HepG2 (cell line): ENCODE results near the gene CD81. TPM values are rescaled to one million over a fixed set of nuclear protein-coding genes. Genes with fewer than 3 reads are reported as not detected.

ENCODE experiments used
- ATAC-seq: fragments of 200-7000 bp; cut with Tn5 transposase; 3 replicates; pipeline ENCODE4 v1.9.1; 2020; ENCODE audit warnings: mild to moderate bottlenecking, moderate library complexity
- BruUV-seq: library from RNA; stranded (reverse); fragments of 400-500 nt; replicated peaks from 2 replicates; lab custom pipeline; 2021; lab: Mats Ljungman, UMichigan
- CTCF ChIA-PET: fragments of 300-600 bp; formaldehyde crosslinking; extraction: SDS; loops from one replicate; lab custom pipeline; 2021; ENCODE audit warnings: low total read pairs, inconsistent platforms, low intra/inter-chr PET ratio; lab: Yijun Ruan, JAX
- POLR2A ChIA-PET: fragments of 350-600 bp; sonication (Branson Sonifier 250); formaldehyde crosslinking; loops from one replicate; lab custom pipeline; 2020; ENCODE audit warnings: antibody characterized with exemption, inconsistent platforms; lab: Yijun Ruan, JAX
- DNase-seq: peaks from one replicate; pipeline ENCODE4 v3.0.0-alpha.2; 2015; ENCODE audit warnings: low spot score
- FAIRE-seq: peaks from 3 replicates; lab custom pipeline; 2011; peaks lifted over from hg19 to GRCh38; lab: Jason Lieb, UNC
- H2AFZ ChIP-seq: one replicate; pipeline ENCODE4 v1.6.1; 2011; ENCODE audit warnings: low read length, inconsistent platforms
- H3K27ac ChIP-seq: fragments of 300-600 bp; 3 replicates; pipeline ENCODE4 v1.8.0; 2011; ENCODE audit warnings: mixed run types, mild to moderate bottlenecking, mixed read lengths, low read length, inconsistent platforms; ENCODE audit not compliant: insufficient read depth; ENCODE audit errors: extremely low read length
- H3K27me3 ChIP-seq, 2 experiments: fragments of 200-600 bp in 1 of 2; 2 replicates in 1 of 2; 3 replicates in 1 of 2; pipeline versions ENCODE4 v1.6.0 to v1.8.0; 2011; ENCODE audit warnings: low read length in 2 of 2, mild to moderate bottlenecking in 2 of 2, moderate library complexity in 2 of 2, inconsistent platforms in 1 of 2; ENCODE audit not compliant: insufficient read depth in 2 of 2, control insufficient read depth in 1 of 2
- H3K36me3 ChIP-seq, 2 experiments: fragments of 200-600 bp in 1 of 2; replicated peaks in 1 of 2; 2 replicates in 1 of 2; 3 replicates in 1 of 2; pipeline versions ENCODE4 v1.5.1 to v1.8.0; 2011; ENCODE audit warnings: low read length in 2 of 2, inconsistent platforms in 1 of 2; ENCODE audit not compliant: insufficient read depth in 2 of 2, control insufficient read depth in 1 of 2
- H3K4me1 ChIP-seq: 2 replicates; pipeline ENCODE4 v1.5.1; 2012; ENCODE audit warnings: low read length, inconsistent platforms; ENCODE audit not compliant: insufficient read depth
- H3K4me2 ChIP-seq: 2 replicates; pipeline ENCODE4 v1.6.0; 2011; ENCODE audit warnings: low read depth, low read length, inconsistent platforms
- H3K4me3 ChIP-seq, 3 experiments: fragments of 200-600 bp in 1 of 3; sonication (generic), shearing (Covaris generic) in 1 of 3; replicated peaks in 1 of 3; 2 replicates each; pipeline ENCODE4 v1.5.1; 2011 to 2016; ENCODE audit warnings: low read length in 3 of 3, inconsistent platforms in 2 of 3, low read depth in 2 of 3, mild to moderate bottlenecking in 2 of 3, control low read depth in 1 of 3, mixed read lengths in 1 of 3; ENCODE audit not compliant: insufficient read depth in 1 of 3
- H3K79me2 ChIP-seq: one replicate; pipeline ENCODE4 v1.6.1; 2011; ENCODE audit warnings: low read length, inconsistent platforms; ENCODE audit not compliant: insufficient read depth
- H3K9ac ChIP-seq: 2 replicates; pipeline ENCODE4 v1.6.0; 2011; ENCODE audit warnings: mild to moderate bottlenecking, low read depth, low read length, inconsistent platforms; ENCODE audit not compliant: insufficient read depth
- H3K9me3 ChIP-seq: 2 replicates; pipeline ENCODE4 v1.5.1; 2012; ENCODE audit warnings: mild to moderate bottlenecking, low read length
- H4K20me1 ChIP-seq: 2 replicates; pipeline ENCODE4 v1.6.0; 2011; ENCODE audit warnings: inconsistent platforms, mild to moderate bottlenecking, low read length, moderate library complexity; ENCODE audit not compliant: insufficient read depth
- ETV6 ChIP-seq: sonication (generic); formaldehyde crosslinking; conservative IDR thresholded peaks from 2 replicates; pipeline ENCODE4 v1.4.0; 2020; ENCODE audit warnings: missing genetic modification reagents
- HNRNPLL ChIP-seq: fragments of 200-400 bp; formaldehyde crosslinking; IDR thresholded peaks from 2 replicates; pipeline ENCODE4 v1.6.1; 2017; ENCODE audit warnings: mild to moderate bottlenecking, low read depth, low read length; ENCODE audit not compliant: poor library complexity, severe bottlenecking
- MLXIP ChIP-seq: sonication (generic); formaldehyde crosslinking; IDR thresholded peaks from 2 replicates; pipeline ENCODE4 v1.9.0; 2021; ENCODE audit warnings: missing genetic modification reagents, borderline replicate concordance
- PCBP2 ChIP-seq: fragments of 200-400 bp; formaldehyde crosslinking; optimal IDR thresholded peaks from 2 replicates; pipeline ENCODE3; 2018; ENCODE audit warnings: low read length, low read depth; ENCODE audit not compliant: poor library complexity, severe bottlenecking
- RNF219 ChIP-seq: sonication (generic); formaldehyde crosslinking; IDR thresholded peaks from 2 replicates; pipeline ENCODE4 v1.5.0; 2020; ENCODE audit warnings: mild to moderate bottlenecking, missing genetic modification reagents
- SNAPC4 ChIP-seq: sonication (generic); formaldehyde crosslinking; IDR thresholded peaks from 2 replicates; pipeline ENCODE4 v1.4.0; 2020; ENCODE audit warnings: mild to moderate bottlenecking, missing genetic modification reagents
- SOX5 ChIP-seq: IDR thresholded peaks from 2 replicates; pipeline ENCODE4 v1.6.1; 2016; ENCODE audit warnings: borderline replicate concordance
- ZNF124 ChIP-seq: sonication (generic); formaldehyde crosslinking; IDR thresholded peaks from 2 replicates; pipeline ENCODE4 v1.4.0; 2020; ENCODE audit warnings: missing genetic modification reagents
- ZNF513 ChIP-seq: sonication (generic); formaldehyde crosslinking; conservative IDR thresholded peaks from 2 replicates; pipeline ENCODE4 v1.5.0; 2020; ENCODE audit warnings: missing genetic modification reagents
- WGBS: methylation state at CpG from one replicate; pipeline ENCODE4 v1.1.6; 2017; ENCODE audit warnings: low lambda C conversion rate; 5-methylcytosine and 5-hydroxymethylcytosine counted together
- in situ Hi-C: cut with HindIII; loops from 2 replicates; pipeline ENCODE4 v1.10.0; 2017; ENCODE audit warnings: low pct_unique_long_range_greater_than_20kb; ENCODE audit not compliant: extremely low pct_ligation_motif_present
- intact Hi-C: fragments of 100-400 bp; cut with micrococcal nuclease; formaldehyde crosslinking; loops from one replicate; pipeline ENCODE4 v1.10.0; 2022; ENCODE audit not compliant: unreplicated experiment
- polyA plus RNA-seq, 8 experiments: library from polyadenylated mRNA; depleted of rRNA in 3 of 8; stranded (reverse) in 7 of 8; unstranded in 1 of 8; fragments of >200 nt; fragmentation: Illumina TruSeq in 4 of 8; extraction: Trizol in 4 of 8; gene quantifications; 2 replicates each; pipeline versions ENCODE4 v1.2.1 to v1.2.3, GENCODE V29; 2011 to 2016; ENCODE audit warnings: low read depth in 4 of 8, missing spikeins in 1 of 8, mixed read lengths in 1 of 8; ENCODE audit not compliant: insufficient read depth in 1 of 8
- total RNA-seq, 5 experiments: library from RNA; depleted of rRNA; stranded (reverse); fragments of >200 nt; fragmentation: Illumina TruSeq; extraction: Trizol; gene quantifications; 2 replicates each; pipeline ENCODE4 v1.2.3, GENCODE V29; 2016; ENCODE audit warnings: low read depth in 1 of 5

Gene CD81
- total and polyA plus RNA-seq, 2 of the 13 experiments (the other 11 are each of a cell fraction or from before 2014, with no cell fraction given) = not detected

- no peak overlapping the region for H3K4me2 ChIP-seq
- BruUV-seq = no TSS peak
- TF ChIP-seq ETV6 (CRISPR knock-in tag) = no peak
- no peak for TF ChIP-seq RNF219 (CRISPR knock-in tag)
- TF ChIP-seq HNRNPLL = no peak
- TF ChIP-seq ZNF513 (CRISPR knock-in tag) = no peak
- TF ChIP-seq PCBP2 = no peak
- TF ChIP-seq SOX5 (CRISPR knock-in tag) = no peak
- TF ChIP-seq ZNF124 (CRISPR knock-in tag) = no peak
- TF ChIP-seq MLXIP (CRISPR knock-in tag) = no peak
- TF ChIP-seq SNAPC4 = no peak
- TF ChIP-seq, all 625 proteins: peak for 0
- intact Hi-C loops = no loop called here
- WGBS = 3% methylated on average over 8 of the region's 8 CpGs
- Histone ChIP-seq H3K36me3 (no peaks in the 10 kb centered on the region), H3K9ac (no peak overlapping the region), H3K9me3 (no peaks in the 10 kb centered on the region), H2AFZ (no peak overlapping the region), H3K4me3 (no peak overlapping the region), H3K27ac (no peak overlapping the region), H3K27me3 (peaks cover 4 to 50% of the 10 kb centered on the region in 2 experiments; a peak in 4 of 5 replicates), H3K4me1 (no peaks in the 10 kb centered on the region), H4K20me1 (no peaks in the 10 kb centered on the region; the same call in 1 of the 2 replicates), H3K79me2 (no peaks in the 10 kb centered on the region)
- ChIA-PET CTCF (no interaction called here), POLR2A (no interaction called here)
- no peak for FAIRE-seq
- DNase-seq = no peak
- in situ Hi-C loops = no loop called here
- no peak for ATAC-seq
Measured at GRCh38 chr11:2440646-2441045, 63.5 kb downstream of the CD81 start.
